Esophagus squamous epithelium (tissue), 4 donors: ENCODE data around the gene FBXL17.

ENCODE experiments used
- CTCF ChIP-seq, 6 experiments: fragments of 450-650 bp in 4 of 6; fragments of 200-600 bp in 2 of 6; sonication (generic) in 2 of 6; IDR thresholded peaks; one replicate each; pipeline ENCODE4 v1.5.1; 2016 to 2019; ENCODE audit warnings: antibody characterized with exemption in 6 of 6, mild to moderate bottlenecking in 4 of 6, moderate library complexity in 4 of 6
- POLR2A ChIP-seq, 4 donors: fragments of 450-650 bp; IDR thresholded peaks; one replicate each; pipeline ENCODE4 v1.6.1; 2017; ENCODE audit warnings: antibody characterized with exemption in 4 of 4, mild to moderate bottlenecking in 4 of 4, moderate library complexity in 3 of 4

- no peak for TF ChIP-seq CTCF (IDR thresholded peaks at IDR 0.05)
- TF ChIP-seq POLR2A (IDR thresholded peaks at IDR 0.05): no peak
These were observed 424.8 kb downstream of the FBXL17 start for GRCh38 chr5:107957051-107957450.
